ENCODE data around the gene TFR2. TPM values are rescaled to one million over a fixed set of nuclear protein-coding genes. Genes with fewer than 3 reads are reported as not detected.

TFR2 gene
- total and polyA plus RNA-seq, 2 of the 4 experiments (the other 2 are of a cell fraction): 0.18 to 0.50 TPM

- no peak overlapping the region for H2BK20ac ChIP-seq (ENCODE audit: low read depth, low read length)
- DNase-seq (no peak), ATAC-seq (ENCODE audit: low read depth) (no peak)
- H3K79me1 ChIP-seq (ENCODE audit: low read depth in 1 of 2, low read length in 2 of 2): peaks cover 10 to 37% of the 10 kb centered on the region in 2 experiments; a peak in 3 of 4 replicates
- no peak overlapping the region for H2BK120ac ChIP-seq (ENCODE audit: low read depth, low read length)
- peaks cover 11% of the 10 kb centered on the region for H3K4me1 ChIP-seq (ENCODE audit: control insufficient read depth, insufficient read depth, low read length)
- no peaks in the 10 kb centered on the region for H3K27me3 ChIP-seq (ENCODE audit: control insufficient read depth, insufficient read depth, low read length)
- no peaks in the 10 kb centered on the region for H3K9me3 ChIP-seq (ENCODE audit: control insufficient read depth, insufficient read depth, low read length)
- peaks cover 48% of the 10 kb centered on the region for H4K20me1 ChIP-seq (ENCODE audit: insufficient read depth, low read length)
- H3K27ac ChIP-seq (ENCODE audit: insufficient read depth, low read length): no peak overlapping the region
- H3K56ac ChIP-seq (ENCODE audit: extremely low read depth, insufficient read depth, low read length): no peak overlapping the region
- no peak overlapping the region for H4K8ac ChIP-seq (ENCODE audit: low read depth in 2 of 2, low read length in 2 of 2)
- H2AFZ ChIP-seq (replicated peaks; ENCODE audit: low read length, poor library complexity): no peak overlapping the region
- TF ChIP-seq RAD21 (IDR thresholded peaks at IDR 0.05; ENCODE audit: low read length) (no peak), POLR2A (IDR thresholded peaks at IDR 0.05; ENCODE audit: low read depth, low read length) (no peak), RCOR1 (IDR thresholded peaks at IDR 0.05; ENCODE audit: insufficient replicate concordance, low read length) (no peak), RFX5 (IDR thresholded peaks at IDR 0.05; ENCODE audit: low read depth, low read length) (no peak), CEBPB (IDR thresholded peaks at IDR 0.05; ENCODE audit: low read depth, low read length) (no peak), MAFK (IDR thresholded peaks at IDR 0.05; ENCODE audit: low read depth, low read length) (no peak), CHD1 (IDR thresholded peaks at IDR 0.05; ENCODE audit: low read depth, low read length) (no peak), SMC3 (IDR thresholded peaks at IDR 0.05; ENCODE audit: low read depth, low read length) (no peak), NFE2L2 (IDR thresholded peaks at IDR 0.05; ENCODE audit: low read depth, low read length) (no peak), BHLHE40 (IDR thresholded peaks at IDR 0.05; ENCODE audit: low read depth, low read length) (no peak)
- TF ChIP-seq, protein P1, sequence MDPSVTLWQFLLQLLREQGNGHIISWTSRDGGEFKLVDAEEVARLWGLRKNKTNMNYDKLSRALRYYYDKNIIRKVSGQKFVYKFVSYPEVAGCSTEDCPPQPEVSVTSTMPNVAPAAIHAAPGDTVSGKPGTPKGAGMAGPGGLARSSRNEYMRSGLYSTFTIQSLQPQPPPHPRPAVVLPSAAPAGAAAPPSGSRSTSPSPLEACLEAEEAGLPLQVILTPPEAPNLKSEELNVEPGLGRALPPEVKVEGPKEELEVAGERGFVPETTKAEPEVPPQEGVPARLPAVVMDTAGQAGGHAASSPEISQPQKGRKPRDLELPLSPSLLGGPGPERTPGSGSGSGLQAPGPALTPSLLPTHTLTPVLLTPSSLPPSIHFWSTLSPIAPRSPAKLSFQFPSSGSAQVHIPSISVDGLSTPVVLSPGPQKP (IDR thresholded peaks at IDR 0.05; ENCODE audit: borderline replicate concordance, low read depth, low read length): no peak
- TF ChIP-seq, protein P2, sequence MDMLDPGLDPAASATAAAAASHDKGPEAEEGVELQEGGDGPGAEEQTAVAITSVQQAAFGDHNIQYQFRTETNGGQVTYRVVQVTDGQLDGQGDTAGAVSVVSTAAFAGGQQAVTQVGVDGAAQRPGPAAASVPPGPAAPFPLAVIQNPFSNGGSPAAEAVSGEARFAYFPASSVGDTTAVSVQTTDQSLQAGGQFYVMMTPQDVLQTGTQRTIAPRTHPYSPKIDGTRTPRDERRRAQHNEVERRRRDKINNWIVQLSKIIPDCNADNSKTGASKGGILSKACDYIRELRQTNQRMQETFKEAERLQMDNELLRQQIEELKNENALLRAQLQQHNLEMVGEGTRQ (IDR thresholded peaks at IDR 0.05; ENCODE audit: low read depth, low read length): no peak
- no peak overlapping the region for H4K5ac ChIP-seq (ENCODE audit: low read depth, low read length)
- H3K18ac ChIP-seq (ENCODE audit: low read depth, low read length): no peak overlapping the region
- H3K4me2 ChIP-seq (ENCODE audit: low read depth, low read length): no peak overlapping the region
- no peak overlapping the region for H3K23ac ChIP-seq (ENCODE audit: low read depth, low read length)
- POLR2A ChIA-PET (ENCODE audit: unreplicated experiment): no interaction called here
- H3K4ac ChIP-seq (ENCODE audit: low read depth, low read length): no peak overlapping the region
- no peak overlapping the region for H4K91ac ChIP-seq (ENCODE audit: insufficient read depth, low read depth, low read length)
- H2AK9ac ChIP-seq (replicated peaks; ENCODE audit: low read depth, low read length, poor library complexity): peak overlapping the region; percentile 73
- H3K9me1 ChIP-seq (ENCODE audit: insufficient read depth, low read length): no peaks in the 10 kb centered on the region
- H2BK5ac ChIP-seq (ENCODE audit: low read depth, low read length, poor library complexity, severe bottlenecking): no peak overlapping the region
- BruUV-seq (replicated peaks): no TSS peak
- no peak overlapping the region for H2AK5ac ChIP-seq (ENCODE audit: low read depth, low read length)
- peaks cover 82% of the 10 kb centered on the region for H3K36me3 ChIP-seq (ENCODE audit: control insufficient read depth, insufficient read depth, low read length)
- dilution Hi-C loops (cut with HindIII; ENCODE audit: low sequenced_read_pairs, unreplicated experiment): no loop called here
- H3K9ac ChIP-seq (ENCODE audit: low read depth, low read length): no peak overlapping the region
- 80% methylated on average over 2 of the region's 18 CpGs; no CpG with 5 or more reads in 1 of the 2 experiments for WGBS, 2 experiments (ENCODE audit: extremely low coverage in 2 of 2, insufficient read length in 1 of 2)
- CTCF ChIA-PET: interaction anchor here (1.2 kb wide), 1 partner anchor 21 kb away, joined by 3 read pairs; the partner anchor contains the start of gene POP7
- in situ Hi-C loops (cut with MboI; ENCODE audit: low sequenced_read_pairs): no loop called here
- H3K14ac ChIP-seq (replicated peaks; ENCODE audit: low read depth, low read length): no peak overlapping the region
- H3K4me3 ChIP-seq (ENCODE audit: insufficient read depth, low read depth, low read length): no peak overlapping the region
- intact Hi-C loops (cut with micrococcal nuclease): no loop called here
- no peak overlapping the region for H2BK15ac ChIP-seq (ENCODE audit: low read depth, low read length)
These were observed 43.8 kb upstream of the TFR2 start for GRCh38 chr7:100685049-100685605.

Data from IMR-90 (cell line).